Measurements from ENCODE around the gene SHROOM3.

The SHROOM3 gene

DNA sequence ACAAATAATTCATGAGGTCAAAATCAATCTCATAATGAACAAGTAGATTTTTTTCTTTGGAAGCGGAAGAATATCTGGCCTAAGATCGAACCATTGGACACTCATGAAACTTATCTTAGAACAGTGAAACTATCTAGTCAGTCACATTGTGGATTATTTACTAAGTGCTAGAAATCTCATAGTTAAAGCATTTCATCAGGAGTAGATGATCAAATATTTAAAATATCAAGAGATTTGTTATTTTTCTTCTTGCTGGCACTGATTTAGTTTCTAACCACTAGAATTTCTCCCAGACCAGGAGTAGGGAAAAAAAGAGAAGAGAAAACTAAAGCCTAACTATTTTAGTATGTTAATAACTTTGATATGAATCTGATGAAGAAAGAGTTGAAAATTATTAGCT, 105.5 kb downstream of the SHROOM3 start:
- DNase-seq (ENCODE audit: low read depth) = no peak

- DNase-seq (ENCODE audit: low read depth) = no peak
Measured at GRCh38 chr4:76543378-76543777, 108.3 kb downstream of the SHROOM3 start.

DNA sequence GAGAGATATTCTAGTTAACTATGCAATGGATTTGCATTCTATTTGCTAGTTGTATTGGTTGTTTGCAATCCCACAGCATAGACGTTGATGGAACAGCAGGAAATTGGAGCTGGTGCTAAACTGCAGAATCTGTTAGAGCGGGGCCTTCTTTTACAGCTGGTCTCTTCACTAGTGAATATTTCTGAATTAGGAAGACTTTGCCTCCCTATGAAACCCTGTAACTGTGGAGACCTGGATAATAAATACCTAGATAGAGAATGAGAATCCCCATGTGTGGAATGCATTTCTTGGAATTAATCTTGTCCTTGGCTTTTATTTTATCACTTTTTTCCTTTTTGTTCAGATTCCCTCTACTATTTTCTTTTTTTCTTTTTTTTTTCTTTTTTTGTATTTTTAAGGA, 109.7 kb downstream of the SHROOM3 start:
- DNase-seq (ENCODE audit: low read depth) = no peak

DNA sequence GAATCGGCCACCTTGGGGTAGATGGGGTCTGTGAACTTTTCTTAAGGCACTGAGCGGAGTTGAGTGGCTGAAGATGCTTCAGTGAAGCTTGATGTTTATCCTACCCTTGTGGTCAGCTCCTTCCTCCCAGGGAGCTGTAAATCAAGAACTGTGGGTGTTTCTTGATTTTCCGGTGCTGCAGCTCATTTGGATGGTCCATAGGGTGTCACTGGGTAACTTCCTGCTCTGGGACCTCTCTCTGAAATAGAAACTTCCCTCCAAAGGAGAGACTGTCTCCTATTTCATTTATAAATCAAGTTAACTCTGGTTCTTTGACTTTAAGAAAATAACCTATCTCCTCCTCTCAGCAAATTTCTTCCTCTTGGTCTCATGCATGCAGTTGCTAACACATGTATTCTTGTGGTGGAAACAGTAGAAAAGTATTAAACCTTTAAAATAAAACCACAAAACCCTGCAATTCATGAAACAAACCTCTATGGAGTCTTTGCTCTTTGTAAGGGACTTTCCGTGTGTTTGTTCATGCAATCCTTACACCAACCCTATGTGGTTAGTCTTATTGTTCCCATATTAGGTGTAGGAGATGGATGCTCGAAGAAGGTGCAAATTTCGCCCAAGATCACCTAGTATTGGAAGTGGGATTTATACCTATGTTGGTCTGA, 110.3 kb downstream of the SHROOM3 start:
- no peak for DNase-seq (ENCODE audit: low read depth)

- no peak for DNase-seq (ENCODE audit: low read depth)
Measured at GRCh38 chr4:76546327-76546726, 111.3 kb downstream of the SHROOM3 start.

DNA sequence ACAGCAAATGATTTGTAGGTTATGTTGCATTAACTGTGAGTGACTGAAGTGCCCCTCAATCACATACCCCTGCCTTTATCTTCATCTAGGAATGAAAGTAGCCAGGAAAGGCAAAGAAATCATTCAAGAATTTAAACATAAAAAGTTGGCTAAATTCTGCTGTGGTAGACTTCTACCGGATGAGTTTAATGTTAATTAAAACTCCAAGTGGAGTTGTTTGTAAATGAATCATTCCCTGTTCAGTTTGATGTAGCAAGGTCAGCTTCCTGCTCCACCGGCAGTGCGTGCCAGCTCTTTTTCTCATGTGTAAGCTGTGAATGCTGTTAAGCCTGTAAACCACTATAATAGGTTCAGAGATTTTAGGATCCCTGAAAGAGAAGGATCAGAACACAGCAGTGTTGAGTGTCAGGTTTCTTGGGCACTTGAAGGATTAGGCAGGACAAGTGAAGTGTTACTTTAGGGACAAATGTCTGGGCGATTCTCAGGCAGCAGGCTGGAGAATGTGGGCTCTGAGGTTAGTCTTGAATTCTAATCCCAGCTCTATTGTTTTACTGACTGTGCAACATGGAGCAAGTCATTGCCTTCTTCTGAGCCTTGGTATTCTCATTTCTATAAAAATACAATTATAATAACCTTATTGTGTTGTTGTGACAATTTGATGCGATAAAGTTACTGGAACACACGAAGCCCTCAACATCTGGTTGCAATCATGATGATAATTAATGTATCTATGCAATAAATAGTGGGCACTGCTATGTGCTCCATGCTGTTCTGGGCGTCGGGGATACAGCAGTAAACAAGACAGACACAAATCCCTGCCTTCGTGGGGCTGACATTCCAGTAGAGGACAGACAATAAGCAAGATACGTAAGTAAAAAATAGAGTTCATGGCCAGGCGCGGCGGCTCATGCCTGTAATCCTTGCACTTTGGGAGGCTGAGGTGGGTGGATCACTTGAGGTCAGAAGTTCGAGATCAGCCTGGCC, 112.0 kb downstream of the SHROOM3 start:
- DNase-seq (ENCODE audit: low read depth) = no peak

DNA sequence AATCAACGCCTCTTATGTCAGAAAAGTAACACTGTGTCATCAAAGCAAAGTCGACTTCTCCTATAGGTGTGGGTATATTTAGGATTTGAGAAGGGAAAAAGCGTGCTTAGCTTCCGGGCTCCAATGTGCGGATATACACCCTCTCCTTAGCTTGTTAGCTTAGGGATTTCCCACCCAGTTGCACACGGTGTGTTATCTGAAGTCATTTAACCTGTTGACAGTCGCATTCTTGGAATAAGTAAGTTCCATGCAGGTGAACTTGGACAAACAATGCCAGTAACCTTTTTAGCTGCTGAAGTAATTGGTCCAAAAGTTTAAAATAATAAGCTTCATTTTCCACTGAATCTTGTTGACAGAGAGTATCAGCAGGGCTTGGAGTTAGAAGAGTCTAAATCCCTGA, 113.7 kb downstream of the SHROOM3 start:
- no peak for DNase-seq (ENCODE audit: low read depth)

DNA sequence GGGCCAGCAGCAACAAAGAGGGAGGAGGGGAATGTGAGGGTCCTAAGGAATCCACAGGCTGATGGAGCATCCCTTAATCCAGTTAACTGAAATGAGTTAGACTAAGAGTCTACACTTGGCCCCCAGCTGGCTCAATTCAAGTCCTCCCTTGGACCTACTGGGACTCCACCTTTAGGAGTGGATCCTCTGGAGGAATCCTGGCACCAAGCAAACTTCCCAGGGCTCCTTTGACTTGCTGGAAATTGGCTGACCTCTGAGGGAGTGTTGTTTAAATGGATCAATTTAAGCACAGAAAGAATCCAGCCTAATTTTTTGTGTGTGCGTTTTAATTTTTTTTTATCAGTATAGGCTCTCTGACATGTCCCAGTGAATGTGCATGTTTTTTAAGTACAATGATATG, 114.7 kb downstream of the SHROOM3 start:
- no peak for DNase-seq (ENCODE audit: low read depth)

- no peak for DNase-seq (ENCODE audit: low read depth)
Measured at GRCh38 chr4:76550966-76551780, 116.1 kb downstream of the SHROOM3 start.

GRCh38 chr4:76554630-76555029, 119.6 kb downstream of the SHROOM3 start:
- no peak for DNase-seq (ENCODE audit: low read depth)

DNA sequence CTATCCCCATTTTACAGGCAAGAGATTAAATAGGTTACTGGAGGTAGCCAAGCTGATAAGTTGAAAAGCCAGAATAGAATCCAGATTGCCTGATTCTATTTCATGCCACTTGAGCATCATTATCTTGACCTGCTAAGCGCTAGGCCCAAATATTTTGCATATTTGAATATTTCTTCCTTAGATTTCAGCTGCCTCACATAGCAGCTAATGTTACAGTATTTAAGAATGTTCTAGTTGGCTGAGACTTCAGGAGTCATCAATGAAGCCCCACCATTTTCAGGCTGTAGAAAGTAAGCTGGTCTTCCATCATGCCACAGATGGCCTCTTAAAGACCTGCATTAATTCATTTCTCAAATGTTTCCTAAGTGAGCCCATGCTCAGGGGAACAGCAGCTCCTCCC, 121.4 kb downstream of the SHROOM3 start:
- DNase-seq (ENCODE audit: low read depth) = no peak

- no peak for DNase-seq (ENCODE audit: low read depth)
Measured at GRCh38 chr4:76558396-76559235, 123.6 kb downstream of the SHROOM3 start.

DNA sequence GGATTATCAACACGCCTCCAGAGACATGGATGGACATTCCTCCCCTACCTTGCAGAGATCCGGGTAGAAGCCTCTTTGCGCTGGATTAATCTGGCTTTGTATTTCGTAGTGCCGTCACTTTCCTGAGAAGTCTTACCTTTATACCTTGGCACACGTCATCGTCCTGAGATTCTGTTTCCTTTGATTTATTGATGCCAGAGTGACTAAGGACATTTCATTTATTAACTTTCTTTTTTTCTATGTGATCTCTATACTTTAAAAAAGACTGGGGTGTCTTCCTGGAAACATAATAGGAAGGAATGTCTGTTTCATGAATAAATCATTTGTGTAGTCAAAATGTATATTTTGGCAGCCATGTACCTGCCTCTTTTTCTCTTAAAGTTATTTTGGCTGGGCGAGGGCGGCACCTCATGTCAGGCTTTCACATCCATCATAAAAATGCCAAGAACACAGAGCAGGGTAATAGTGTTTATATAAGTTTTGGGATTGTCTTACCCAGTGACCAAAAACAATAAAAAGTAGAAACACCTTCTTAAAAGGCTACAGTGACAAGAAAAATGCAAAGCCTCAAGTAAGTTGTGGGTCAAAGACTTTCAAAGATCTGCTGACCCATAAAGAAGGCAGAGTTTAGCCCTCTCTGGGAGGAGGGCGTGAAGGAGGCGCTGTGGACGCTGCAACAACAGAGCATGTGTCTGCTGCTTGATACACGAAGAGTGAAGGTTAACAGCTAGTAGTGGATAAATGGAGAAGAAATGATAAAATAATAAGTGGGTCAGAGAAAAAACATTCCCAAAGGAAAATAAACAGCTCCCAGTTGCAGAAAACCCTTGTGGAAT, 124.4 kb downstream of the SHROOM3 start:
- DNase-seq (ENCODE audit: low read depth) = no peak

- no peak for DNase-seq (ENCODE audit: low read depth)
Measured at GRCh38 chr4:76562161-76562560, 127.1 kb downstream of the SHROOM3 start.

DNA sequence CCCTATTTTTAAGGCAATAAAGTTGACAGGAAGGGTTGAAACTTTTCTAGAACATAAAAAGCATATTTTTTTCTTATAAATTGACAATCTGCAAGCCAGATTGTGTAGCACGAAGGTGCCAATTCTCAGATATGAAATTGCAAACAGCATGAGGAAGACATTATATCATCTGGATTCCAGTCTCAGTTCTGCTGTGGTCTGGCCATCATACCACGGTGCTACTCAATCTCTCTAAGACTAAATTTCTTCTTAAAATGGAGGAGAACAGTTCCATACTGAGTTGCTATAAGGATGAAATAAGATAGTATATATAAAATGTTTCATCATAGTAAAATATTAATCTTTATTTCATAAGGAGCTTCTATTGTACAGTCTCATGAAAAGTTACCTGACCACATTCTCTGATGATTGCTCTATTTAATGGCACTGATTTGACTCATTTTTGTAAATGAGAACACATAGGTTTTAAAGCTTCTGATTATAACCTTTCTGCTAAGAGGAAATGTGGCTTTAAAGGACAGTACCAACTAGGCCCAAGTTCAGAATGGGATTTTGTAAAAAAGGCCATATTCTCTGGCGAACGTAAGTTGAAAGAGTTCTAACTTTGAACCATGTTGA, 127.9 kb downstream of the SHROOM3 start:
- no peak for DNase-seq (ENCODE audit: low read depth)

DNA sequence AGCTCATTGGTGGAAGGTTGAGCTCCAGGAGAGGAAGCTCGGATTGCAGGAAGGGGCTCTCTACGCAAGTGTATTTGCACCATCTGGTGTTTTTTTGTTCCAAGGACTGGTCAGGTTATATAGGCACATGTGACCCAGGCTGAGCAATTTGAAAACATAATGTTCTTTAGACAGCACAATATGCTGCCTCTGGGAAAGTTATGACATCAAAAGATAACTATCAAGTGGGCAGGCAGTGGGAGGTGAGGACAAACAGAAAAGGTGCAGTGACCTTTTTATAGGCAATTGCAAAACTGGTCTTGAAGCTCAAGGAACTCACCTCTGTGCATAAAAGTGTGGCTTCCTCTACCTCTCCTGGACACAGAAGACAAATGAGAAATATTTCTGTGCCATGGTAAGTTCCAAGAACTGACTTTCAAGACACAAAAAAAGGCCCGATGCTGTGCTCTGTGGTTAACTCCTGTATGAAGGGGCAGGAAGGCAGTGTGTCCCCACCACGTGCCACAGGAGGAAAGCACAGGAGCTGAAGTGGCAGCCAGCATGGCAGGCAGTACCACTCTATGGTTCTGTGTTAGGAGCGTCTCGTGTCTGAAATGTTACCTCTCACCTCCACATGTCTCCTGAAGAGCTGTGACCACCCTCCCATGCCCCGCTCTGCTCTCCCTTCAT, 128.6 kb downstream of the SHROOM3 start:
- DNase-seq (ENCODE audit: low read depth) = no peak

GRCh38 chr4:76564123-76564915, 129.3 kb downstream of the SHROOM3 start:
- no peak for DNase-seq (ENCODE audit: low read depth)

DNA sequence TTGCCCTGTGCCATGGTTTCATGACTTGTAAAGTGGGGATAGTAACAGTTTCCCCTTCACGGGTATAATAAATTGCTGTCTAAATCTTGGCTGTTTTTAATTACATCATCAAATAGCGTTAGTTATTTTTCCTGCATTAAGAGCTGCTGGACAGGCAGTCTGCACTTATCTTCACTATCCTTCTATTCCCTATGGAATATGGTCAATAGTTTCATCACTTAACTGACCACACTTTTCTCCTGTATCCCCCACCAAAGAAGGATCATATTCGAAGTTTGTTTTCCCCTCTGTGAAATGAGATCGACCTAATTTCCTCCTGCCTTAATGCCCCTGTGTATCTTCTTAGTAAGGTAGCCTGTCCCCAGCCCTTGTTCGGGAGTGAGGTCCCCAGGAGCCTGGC, 133.2 kb downstream of the SHROOM3 start:
- DNase-seq (ENCODE audit: low read depth) = no peak

DNA sequence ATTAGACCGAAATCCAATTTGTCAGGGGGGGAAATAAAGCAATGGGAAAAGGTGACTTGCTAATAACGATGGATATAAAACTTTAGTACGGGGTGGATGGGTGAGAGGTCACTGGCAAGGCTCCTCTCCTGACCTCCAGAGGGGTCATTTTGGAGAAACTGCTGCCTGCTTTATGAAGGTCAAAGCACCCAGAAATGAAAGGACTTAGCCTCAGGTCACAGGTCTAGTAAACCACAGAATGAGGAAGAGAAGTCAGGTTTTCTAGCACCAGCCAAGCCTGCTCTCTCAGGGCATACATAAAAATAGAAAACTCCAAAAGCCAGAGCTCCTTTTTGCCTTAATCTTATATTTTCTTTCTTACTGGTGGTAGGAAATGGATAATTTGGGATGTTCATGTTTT, 134.2 kb downstream of the SHROOM3 start:
- DNase-seq (ENCODE audit: low read depth) = no peak
